Neural progenitor cell (in vitro differentiated cells): Measurements from ENCODE around the gene CDCP2. TPM values are rescaled to one million over a fixed set of nuclear protein-coding genes. Genes with fewer than 3 reads are reported as not detected.

Experiments
- DNase-seq: peaks from one replicate; pipeline ENCODE4 v3.0.0-alpha.2; 2016; ENCODE audit warnings: low spot score
- H2AFZ ChIP-seq: fragments of 200-600 bp; sonication (generic); replicated peaks from 2 replicates; pipeline ENCODE4 v1.6.1; 2016; ENCODE audit warnings: antibody characterized with exemption
- H3F3A ChIP-seq: fragments of 200-600 bp; sonication (generic); 2 replicates; pipeline ENCODE4 v1.6.1; 2016; ENCODE audit warnings: antibody characterized with exemption, low read depth
- H3K27ac ChIP-seq: fragments of 200-600 bp; sonication (generic); 2 replicates; pipeline ENCODE4 v1.5.1; 2016; ENCODE audit warnings: mild to moderate bottlenecking
- H3K27me3 ChIP-seq: fragments of 200-600 bp; sonication (generic); 2 replicates; pipeline ENCODE4 v1.6.1; 2016; ENCODE audit warnings: mild to moderate bottlenecking, moderate library complexity
- H3K36me3 ChIP-seq: fragments of 200-600 bp; sonication (generic); 2 replicates; pipeline ENCODE4 v1.5.1; 2016
- H3K4me1 ChIP-seq: fragments of 200-600 bp; sonication (generic); 2 replicates; pipeline ENCODE4 v1.6.1; 2016; ENCODE audit warnings: mixed run types
- H3K4me2 ChIP-seq: fragments of 200-600 bp; sonication (generic); 2 replicates; pipeline ENCODE4 v1.6.1; 2016
- H3K4me3 ChIP-seq: fragments of 200-600 bp; sonication (generic); 2 replicates; pipeline ENCODE4 v1.5.1; 2016
- H3K79me2 ChIP-seq: fragments of 200-600 bp; sonication (generic); 2 replicates; pipeline ENCODE4 v1.6.1; 2016; ENCODE audit warnings: low read depth
- H3K9ac ChIP-seq: fragments of 200-600 bp; sonication (generic); 2 replicates; pipeline ENCODE4 v1.6.1; 2016
- H3K9me3 ChIP-seq: fragments of 200-600 bp; sonication (generic); 2 replicates; pipeline ENCODE4 v1.5.1; 2016; ENCODE audit warnings: low read depth
- H4K20me1 ChIP-seq: fragments of 200-600 bp; sonication (generic); 2 replicates; pipeline ENCODE4 v1.6.1; 2016; ENCODE audit warnings: low read depth
- H3K27ac Mint-ChIP-seq: 3 replicates; pipeline ENCODE4 v1.8.0; 2021; ENCODE audit warnings: mixed read lengths
- H3K27me3 Mint-ChIP-seq: 2 replicates; pipeline ENCODE4 v1.8.0; 2022; ENCODE audit warnings: low read depth, mild to moderate bottlenecking, inconsistent platforms, moderate library complexity, mixed read lengths; ENCODE audit not compliant: insufficient read depth
- H3K36me3 Mint-ChIP-seq: 3 replicates; pipeline ENCODE4 v1.8.0; 2021; ENCODE audit warnings: mixed read lengths
- H3K4me1 Mint-ChIP-seq: 3 replicates; pipeline ENCODE4 v1.8.0; 2021; ENCODE audit warnings: mixed read lengths
- H3K4me3 Mint-ChIP-seq: 3 replicates; pipeline ENCODE4 v1.8.0; 2021; ENCODE audit warnings: mild to moderate bottlenecking, moderate library complexity, mixed read lengths
- H3K9me3 Mint-ChIP-seq: 3 replicates; pipeline ENCODE4 v1.8.0; 2020; ENCODE audit warnings: mixed read lengths
- CTCF ChIP-seq: fragments of 200-600 bp; sonication (generic); IDR thresholded peaks from 2 replicates; pipeline ENCODE4 v1.5.1; 2017; ENCODE audit warnings: antibody characterized with exemption, mild to moderate bottlenecking
- EZH2 ChIP-seq: fragments of 200-600 bp; sonication (generic); IDR thresholded peaks from 2 replicates; pipeline ENCODE4 v1.6.1; 2017; ENCODE audit warnings: antibody characterized with exemption, mild to moderate bottlenecking, moderate library complexity
- EZH2phosphoT487 ChIP-seq: fragments of 200-600 bp; sonication (generic); IDR thresholded peaks from 2 replicates; pipeline ENCODE4 v1.6.1; 2017; ENCODE audit warnings: antibody characterized with exemption
- total RNA-seq: library from RNA; depleted of rRNA; stranded (reverse); fragments of >200 nt; gene quantifications from 2 replicates; pipeline ENCODE4 v1.2.3, GENCODE V29; 2015; ENCODE audit warnings: low replicate concordance

The CDCP2 gene
- total RNA-seq, 1 donor from 2014 or later: not detected

GRCh38 chr1:54118704-54119103 lies 34.1 kb downstream of the CDCP2 start:
- H3F3A ChIP-seq: peaks cover 1% of the 10 kb centered on the region
- peaks cover 6% of the 10 kb centered on the region for H3K4me1 ChIP-seq
- Mint-ChIP-seq H3K4me1 (peaks cover 18% of the 10 kb centered on the region), H3K4me3 (no peak overlapping the region), H3K27me3 (peaks cover 6% of the 10 kb centered on the region), H3K27ac (no peak overlapping the region), H3K36me3 (no peaks in the 10 kb centered on the region), H3K9me3 (no peaks in the 10 kb centered on the region)
- H3K27ac ChIP-seq: no peak overlapping the region
- H3K4me3 ChIP-seq: no peak overlapping the region
- no peak for DNase-seq
- no peak overlapping the region for H3K4me2 ChIP-seq
- H4K20me1 ChIP-seq: no peaks in the 10 kb centered on the region
- H3K79me2 ChIP-seq: no peaks in the 10 kb centered on the region
- no peaks in the 10 kb centered on the region for H3K9me3 ChIP-seq
- TF ChIP-seq EZH2phosphoT487 (no peak), CTCF (no peak), EZH2 (no peak)
- H3K27me3 ChIP-seq: peaks cover 21% of the 10 kb centered on the region
- no peaks in the 10 kb centered on the region for H3K36me3 ChIP-seq
- H3K9ac ChIP-seq: no peak overlapping the region
- no peak overlapping the region for H2AFZ ChIP-seq

GRCh38 chr1:54117815-54118563 lies 34.8 kb downstream of the CDCP2 start:
- peak; percentile 25 for DNase-seq
- Histone ChIP-seq H3K4me1 (peaks cover 6% of the 10 kb centered on the region), H4K20me1 (no peaks in the 10 kb centered on the region)

GRCh38 chr1:54115520-54115919 lies 37.3 kb downstream of the CDCP2 start:
- H3K4me1 Mint-ChIP-seq: peaks cover 12% of the 10 kb centered on the region
- TF ChIP-seq EZH2phosphoT487 (no peak), EZH2 (no peak), CTCF (no peak)

More at GRCh38 chr1:54117815-54118563, 34.8 kb downstream of the CDCP2 start:
- no peak overlapping the region for H3K4me3 Mint-ChIP-seq
- H3K4me1 Mint-ChIP-seq: peaks cover 15% of the 10 kb centered on the region
- Histone ChIP-seq H3F3A (no peaks in the 10 kb centered on the region), H3K9me3 (no peaks in the 10 kb centered on the region), H3K79me2 (no peaks in the 10 kb centered on the region), H3K27ac (no peak overlapping the region), H3K4me2 (no peak overlapping the region), H2AFZ (no peak overlapping the region), H3K27me3 (peaks cover 14% of the 10 kb centered on the region), H3K9ac (no peak overlapping the region), H3K4me3 (no peak overlapping the region), H3K36me3 (no peaks in the 10 kb centered on the region)
- peaks cover 5% of the 10 kb centered on the region for H3K27me3 Mint-ChIP-seq
- TF ChIP-seq EZH2 (no peak), EZH2phosphoT487 (no peak), CTCF (no peak)
- no peak overlapping the region for H3K27ac Mint-ChIP-seq
- H3K36me3 Mint-ChIP-seq: no peaks in the 10 kb centered on the region
- H3K9me3 Mint-ChIP-seq: no peaks in the 10 kb centered on the region

More at GRCh38 chr1:54115520-54115919, 37.3 kb downstream of the CDCP2 start:
- Histone ChIP-seq H3K27me3 (no peaks in the 10 kb centered on the region), H3F3A (no peaks in the 10 kb centered on the region), H2AFZ (no peak overlapping the region), H3K4me2 (no peak overlapping the region), H3K27ac (no peak overlapping the region), H3K9me3 (no peaks in the 10 kb centered on the region), H3K36me3 (no peaks in the 10 kb centered on the region), H3K9ac (no peak overlapping the region), H3K4me1 (no peaks in the 10 kb centered on the region), H3K79me2 (no peaks in the 10 kb centered on the region), H4K20me1 (no peaks in the 10 kb centered on the region), H3K4me3 (no peak overlapping the region)
- H3K36me3 Mint-ChIP-seq: no peaks in the 10 kb centered on the region
- no peak overlapping the region for H3K27ac Mint-ChIP-seq
- DNase-seq: no peak
- H3K4me3 Mint-ChIP-seq: no peak overlapping the region
- H3K9me3 Mint-ChIP-seq: no peaks in the 10 kb centered on the region
- no peaks in the 10 kb centered on the region for H3K27me3 Mint-ChIP-seq
